Cardiac muscle cell (in vitro differentiated cells and primary cell): Measurements from ENCODE around the gene ZSWIM6. TPM values are rescaled to one million over a fixed set of nuclear protein-coding genes. Genes with fewer than 3 reads are reported as not detected.

Source experiments
- DNase-seq, 2 donors: peaks; one replicate each; pipeline versions ENCODE4 v3.0.0 to v3.0.0-alpha.2; 2010 to 2017; ENCODE audit warnings: low read depth in 1 of 2, low spot score in 1 of 2
- H3K27ac ChIP-seq: fragments of 200-600 bp; sonication (generic); 2 replicates; pipeline ENCODE4 v1.5.1; 2016
- H3K27me3 ChIP-seq: fragments of 200-600 bp; sonication (generic); 2 replicates; pipeline ENCODE4 v1.6.0; 2016; ENCODE audit warnings: control low read depth
- H3K36me3 ChIP-seq: fragments of 200-600 bp; sonication (generic); 2 replicates; pipeline ENCODE4 v1.5.1; 2016; ENCODE audit warnings: control low read depth
- H3K4me1 ChIP-seq: fragments of 200-600 bp; sonication (generic); 2 replicates; pipeline ENCODE4 v1.8.1; 2017; ENCODE audit warnings: low read depth, mild to moderate bottlenecking, mixed run types
- H3K4me3 ChIP-seq: fragments of 200-600 bp; sonication (generic); 2 replicates; pipeline ENCODE4 v1.5.1; 2016; ENCODE audit warnings: mild to moderate bottlenecking
- H3K9me3 ChIP-seq: fragments of 200-600 bp; sonication (generic); 2 replicates; pipeline ENCODE4 v1.5.1; 2017; ENCODE audit warnings: low read depth, mild to moderate bottlenecking, control low read depth
- CTCF ChIP-seq: IDR thresholded peaks from 2 replicates; pipeline ENCODE4 v1.5.1; 2012; ENCODE audit warnings: low read depth, mild to moderate bottlenecking, low read length
- polyA plus RNA-seq: library from polyadenylated mRNA; unstranded; fragments of >200 nt; fragmentation: Nextera tagmentation; extraction: Ambion mirVana; gene quantifications from 2 replicates; pipeline ENCODE4 v1.2.1, GENCODE V29; 2016
- total RNA-seq: library from RNA; depleted of rRNA; stranded (reverse); fragments of >200 nt; gene quantifications from 2 replicates; pipeline ENCODE4 v1.2.3, GENCODE V29; 2016

The ZSWIM6 gene
- 7.8 and 8.3 TPM in 2 replicates for total RNA-seq
- polyA plus RNA-seq = 3.4 and 8.3 TPM in 2 replicates

GRCh38 chr5:61331407-61332357 lies at the start of gene ZSWIM6:
ZSWIM6 (plus strand) TSS chr5:61332258; CDS start chr5:61332273, 15 bp downstream.
- Histone ChIP-seq H3K9me3 (no peaks in the 10 kb centered on the region), H3K27ac (peak within 1 kb of the TSS; percentile 85)

DNA sequence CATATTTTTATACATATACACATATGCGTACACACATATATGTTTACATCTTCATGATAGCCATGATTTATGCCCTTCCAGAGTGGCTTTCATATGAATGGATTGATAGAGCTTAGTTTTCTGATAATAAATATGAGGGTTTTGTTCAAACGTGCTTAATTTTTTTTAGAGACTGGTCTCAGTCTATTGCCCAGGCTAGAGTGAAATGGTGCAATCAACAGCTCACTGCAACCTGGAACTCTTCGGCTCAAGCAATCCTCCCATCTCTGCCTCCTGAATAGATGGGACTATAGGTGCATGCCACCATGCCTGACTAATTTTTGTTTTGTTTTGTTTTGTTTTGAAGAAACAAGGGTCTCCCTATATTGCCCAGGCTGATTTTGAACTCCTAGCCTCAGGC lies 48.6 kb upstream of the ZSWIM6 start:
- H3K4me3 ChIP-seq = no peak overlapping the region
- no peak for DNase-seq
- no peaks in the 10 kb centered on the region for H3K9me3 ChIP-seq
- no peaks in the 10 kb centered on the region for H3K4me1 ChIP-seq
- H3K27ac ChIP-seq = no peak overlapping the region
- no peaks in the 10 kb centered on the region for H3K36me3 ChIP-seq
- TF ChIP-seq CTCF = no peak
- H3K27me3 ChIP-seq = no peaks in the 10 kb centered on the region

More at GRCh38 chr5:61331407-61332357, at the start of gene ZSWIM6:
- Histone ChIP-seq H3K27me3 (no peaks in the 10 kb centered on the region), H3K4me3 (peak within 1 kb of the TSS; percentile 99), H3K4me1 (peaks cover 23% of the 10 kb centered on the region), H3K36me3 (no peaks in the 10 kb centered on the region)
- peak; percentile 100 for DNase-seq
- no peak for TF ChIP-seq CTCF

DNA sequence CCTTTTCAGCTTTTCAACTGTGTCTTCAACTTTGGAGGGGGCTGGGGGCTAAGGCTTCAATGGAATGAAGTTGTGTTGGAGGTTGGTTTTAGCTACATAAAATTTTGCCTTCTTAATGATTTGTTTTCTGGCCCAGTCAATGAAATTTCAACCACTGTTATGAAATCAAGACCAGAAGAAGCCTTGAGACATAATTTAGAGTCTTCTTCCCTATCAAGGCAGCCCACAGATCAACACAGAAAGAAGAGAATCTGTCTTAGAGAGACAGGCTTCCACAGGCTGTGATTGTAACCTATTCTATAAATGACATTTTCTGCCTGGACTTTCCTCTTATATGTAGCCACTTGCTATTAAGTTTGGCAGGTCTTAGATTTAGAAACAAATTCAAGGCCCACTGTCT lies 46.5 kb upstream of the ZSWIM6 start:
- no peak for TF ChIP-seq CTCF
- DNase-seq = no peak
- H3K27me3 ChIP-seq = no peaks in the 10 kb centered on the region
- H3K4me1 ChIP-seq = no peaks in the 10 kb centered on the region
- no peaks in the 10 kb centered on the region for H3K9me3 ChIP-seq
- no peak overlapping the region for H3K4me3 ChIP-seq
- H3K27ac ChIP-seq = no peak overlapping the region
- no peaks in the 10 kb centered on the region for H3K36me3 ChIP-seq

GRCh38 chr5:61286446-61287132 lies 45.5 kb upstream of the ZSWIM6 start:
- no peak for DNase-seq
- Histone ChIP-seq H3K27ac (no peak overlapping the region), H3K9me3 (no peaks in the 10 kb centered on the region), H3K4me3 (no peak overlapping the region), H3K36me3 (no peaks in the 10 kb centered on the region), H3K27me3 (no peaks in the 10 kb centered on the region), H3K4me1 (no peaks in the 10 kb centered on the region)
- no peak for TF ChIP-seq CTCF

GRCh38 chr5:61287474-61287873 lies 44.6 kb upstream of the ZSWIM6 start:
- Histone ChIP-seq H3K27ac (no peak overlapping the region), H3K36me3 (no peaks in the 10 kb centered on the region), H3K9me3 (no peaks in the 10 kb centered on the region), H3K4me3 (no peak overlapping the region), H3K27me3 (no peaks in the 10 kb centered on the region), H3K4me1 (no peaks in the 10 kb centered on the region)
- DNase-seq = no peak
- no peak for TF ChIP-seq CTCF
